NOMO-1 treated with dmso at 0.1 percent for 144 hours (cell line): Measurements from ENCODE around the gene KLHL26.

ENCODE experiments used
- DNase-seq: peaks from one replicate; lab custom pipeline; 2025; ENCODE audit not compliant: unreplicated experiment; lab: John Stamatoyannopoulos, UW

Gene KLHL26

GRCh38 chr19:18601875-18602274, 35.0 kb upstream of the KLHL26 start:
- no peak for DNase-seq

- no peak for DNase-seq
Measured at GRCh38 chr19:18603255-18603957, 33.4 kb upstream of the KLHL26 start.

GRCh38 chr19:18603958-18604819, 32.6 kb upstream of the KLHL26 start:
- DNase-seq: no peak

- no peak for DNase-seq
Measured at GRCh38 chr19:18604820-18605159, 32.0 kb upstream of the KLHL26 start.

GRCh38 chr19:18605196-18605545, 31.7 kb upstream of the KLHL26 start:
- DNase-seq: no peak

- no peak for DNase-seq
Measured at GRCh38 chr19:18605546-18606280, 31.1 kb upstream of the KLHL26 start.

- no peak for DNase-seq
Measured at GRCh38 chr19:18606281-18607225, 30.3 kb upstream of the KLHL26 start, which contains the start of gene CRLF1. Gene CRLF1 (minus strand): TSS chr19:18606799. CDS start chr19:18606656, 143 bp downstream.

- no peak for DNase-seq
Measured at GRCh38 chr19:18607226-18608101, 29.4 kb upstream of the KLHL26 start.

GRCh38 chr19:18608102-18608804, 28.6 kb upstream of the KLHL26 start:
- DNase-seq: no peak

- DNase-seq: no peak
Measured at GRCh38 chr19:18608805-18609716, 27.8 kb upstream of the KLHL26 start.

GRCh38 chr19:18609717-18610051, 27.1 kb upstream of the KLHL26 start:
- no peak for DNase-seq

- DNase-seq: no peak
Measured at GRCh38 chr19:18610245-18610555, 26.6 kb upstream of the KLHL26 start.

GRCh38 chr19:18610556-18611326, 26.1 kb upstream of the KLHL26 start:
- no peak for DNase-seq

GRCh38 chr19:18611327-18612050, 25.3 kb upstream of the KLHL26 start:
- DNase-seq: no peak

- no peak for DNase-seq
Measured at GRCh38 chr19:18612051-18612771, 24.6 kb upstream of the KLHL26 start.
